Breast epithelium (tissue), 3 donors: ENCODE results near the gene CDKN1C.

Experiments used
- CTCF ChIP-seq, 3 donors: fragments of 450-650 bp; IDR thresholded peaks; one replicate each; pipeline ENCODE4 v1.5.1; 2016 to 2017; ENCODE audit warnings: antibody characterized with exemption in 3 of 3, mild to moderate bottlenecking in 3 of 3, moderate library complexity in 3 of 3
- POLR2A ChIP-seq: fragments of 450-650 bp; IDR thresholded peaks from one replicate; pipeline ENCODE4 v1.6.1; 2016; ENCODE audit warnings: antibody characterized with exemption, mild to moderate bottlenecking, moderate library complexity

- TF ChIP-seq CTCF (IDR thresholded peaks at IDR 0.05) (no peak), POLR2A (no peak)
Measured at GRCh38 chr11:2917842-2918490, 32.4 kb upstream of the CDKN1C start.
